GF-D8 (cell line): ENCODE data around the gene BAHCC1.

Experiments
- DNase-seq: peaks from one replicate; lab custom pipeline; 2025; lab: John Stamatoyannopoulos, UW

BAHCC1 gene

GRCh38 chr17:81398176-81398831 is 3.0 kb downstream of the BAHCC1 start:
- peak; percentile 40 for DNase-seq

- no peak for DNase-seq
These were observed 3.7 kb downstream of the BAHCC1 start for GRCh38 chr17:81398832-81399411.

- DNase-seq = no peak
These were observed 4.4 kb downstream of the BAHCC1 start for GRCh38 chr17:81399481-81400153.

GRCh38 chr17:81400154-81400977 is 5.1 kb downstream of the BAHCC1 start:
- peak; percentile 19 for DNase-seq

- DNase-seq = no peak
These were observed 5.9 kb downstream of the BAHCC1 start for GRCh38 chr17:81400996-81401722.

GRCh38 chr17:81401723-81402529 is 6.7 kb downstream of the BAHCC1 start:
- peak; percentile 59 for DNase-seq

- no peak for DNase-seq
These were observed 7.3 kb downstream of the BAHCC1 start for GRCh38 chr17:81402530-81402941.

- DNase-seq = no peak
These were observed 7.8 kb downstream of the BAHCC1 start for GRCh38 chr17:81402981-81403467.

- DNase-seq = no peak
These were observed 8.6 kb downstream of the BAHCC1 start for GRCh38 chr17:81403671-81404534.

GRCh38 chr17:81404558-81405165 is 9.4 kb downstream of the BAHCC1 start:
- DNase-seq = no peak

- no peak for DNase-seq
These were observed 10.2 kb downstream of the BAHCC1 start for GRCh38 chr17:81405411-81405872.

- no peak for DNase-seq
These were observed 11.1 kb downstream of the BAHCC1 start for GRCh38 chr17:81406117-81406953.

- no peak for DNase-seq
These were observed 12.8 kb downstream of the BAHCC1 start for GRCh38 chr17:81408049-81408448.

GRCh38 chr17:81409190-81409935 is 14.1 kb downstream of the BAHCC1 start:
- no peak for DNase-seq

GRCh38 chr17:81410852-81411251 is 15.6 kb downstream of the BAHCC1 start:
- no peak for DNase-seq

- DNase-seq = no peak
These were observed 16.0 kb downstream of the BAHCC1 start for GRCh38 chr17:81411305-81411704.

GRCh38 chr17:81412490-81413093 is 17.3 kb downstream of the BAHCC1 start:
- no peak for DNase-seq
